HG02885 (cell line): Measurements from ENCODE around the gene MAT2A.
"Not testable (repeated sequence)": the region's sequence is repeated elsewhere in the genome, so short reads cannot be mapped to it uniquely, and the experiment has no call there.

Experiments
- ATAC-seq: cut with Tn5 transposase; IDR thresholded peaks from one replicate; pipeline ENCODE4 v1.9.1; 2021; ENCODE audit warnings: mild to moderate bottlenecking; ENCODE audit not compliant: unreplicated experiment, poor library complexity

MAT2A gene

GRCh38 chr2:85545780-85546240 lies 6.8 kb downstream of the MAT2A start:
- ATAC-seq: no peak

DNA sequence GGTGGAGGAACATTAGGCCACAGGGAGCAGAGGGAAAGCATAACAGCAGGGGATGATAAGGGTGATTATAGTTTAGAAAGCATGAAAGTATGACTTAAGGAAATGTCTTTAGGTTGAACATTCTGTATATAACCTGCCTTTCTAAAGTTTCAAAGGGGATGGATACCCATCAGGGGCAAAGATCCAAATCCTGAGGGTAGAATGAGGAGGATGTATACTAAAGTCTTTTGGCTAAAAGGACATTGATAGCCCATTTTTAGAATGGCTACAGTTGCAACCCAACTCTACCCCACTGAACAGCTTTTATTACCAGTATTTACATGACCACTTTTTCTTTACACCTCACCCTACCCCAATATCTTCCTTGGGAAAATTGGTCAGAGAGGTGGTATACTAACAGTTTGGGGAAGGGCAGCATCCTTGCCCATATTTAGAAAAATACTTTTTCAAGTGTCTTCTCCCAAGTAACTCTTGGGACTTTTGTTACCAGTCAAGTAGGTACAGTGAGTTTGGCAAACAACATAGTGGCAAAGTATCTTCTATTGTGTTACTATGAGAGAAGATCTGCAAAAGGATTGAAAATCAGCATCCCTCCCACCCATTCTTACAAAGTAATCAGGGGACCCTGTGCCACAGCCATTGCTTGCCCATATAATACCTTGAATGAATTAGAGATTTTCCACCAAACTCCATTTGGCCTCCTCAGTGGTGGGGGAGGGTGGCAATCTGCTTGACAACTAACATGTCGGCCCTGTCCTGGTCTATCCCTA lies 8.3 kb downstream of the MAT2A start:
- ATAC-seq: no peak

DNA sequence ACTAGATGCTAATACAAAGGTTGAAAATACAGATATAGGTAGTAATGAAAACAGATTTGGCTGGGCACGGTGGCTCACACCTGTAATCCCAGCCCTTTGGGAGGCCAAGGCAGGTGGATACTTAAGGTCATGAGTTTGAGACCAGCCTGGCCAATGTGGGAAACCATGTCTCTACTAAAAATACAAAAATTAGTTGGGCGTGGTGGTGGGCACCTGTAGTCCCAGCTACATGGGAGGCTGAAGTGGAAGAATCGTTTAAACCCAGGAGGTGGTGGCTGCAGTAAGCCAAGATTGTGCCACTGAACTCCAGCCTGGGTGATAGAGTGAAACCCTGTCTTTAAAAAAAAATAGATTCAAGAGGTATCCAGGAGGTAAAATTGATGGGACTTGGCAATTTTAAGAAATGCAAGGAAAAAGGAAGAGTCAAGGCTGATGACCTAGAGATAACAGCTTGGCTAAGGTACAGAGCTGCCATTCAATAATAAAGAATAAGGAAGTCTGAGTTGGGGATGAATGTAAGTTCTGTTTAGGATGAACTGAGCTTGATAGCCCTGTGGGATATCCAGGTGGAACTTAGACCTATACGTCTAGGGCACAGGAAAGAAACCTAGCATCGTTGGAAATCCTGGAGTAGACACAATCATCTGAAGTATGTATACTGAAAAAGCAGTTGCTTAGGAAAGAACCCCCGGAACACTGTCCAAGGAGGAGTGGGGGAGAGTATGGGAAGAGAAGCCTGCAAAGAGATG lies 9.1 kb downstream of the MAT2A start:
- no peak for ATAC-seq

GRCh38 chr2:85548608-85548900 lies 9.6 kb downstream of the MAT2A start:
- no peak for ATAC-seq

DNA sequence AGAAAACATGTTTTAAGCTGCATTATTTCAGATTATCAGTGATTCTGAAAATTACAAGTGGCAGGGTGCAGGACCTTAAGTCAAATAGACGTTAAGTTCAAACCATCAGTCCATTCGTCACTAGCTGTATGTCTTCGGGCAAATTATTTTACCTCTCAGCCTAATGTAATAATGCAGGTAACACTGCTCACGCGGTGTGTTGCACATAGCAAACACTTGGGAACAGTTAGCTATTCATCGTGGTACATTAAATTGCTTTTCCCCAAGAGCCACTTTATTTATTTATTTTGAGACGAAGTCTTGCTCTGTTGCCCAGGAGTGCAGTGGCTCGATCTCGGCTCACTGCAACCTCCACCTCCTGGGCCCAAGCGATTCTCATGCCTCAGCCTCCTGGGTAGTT lies 10.1 kb downstream of the MAT2A start:
- no peak for ATAC-seq

GRCh38 chr2:85549826-85550225 lies 10.9 kb downstream of the MAT2A start:
- no peak for ATAC-seq

DNA sequence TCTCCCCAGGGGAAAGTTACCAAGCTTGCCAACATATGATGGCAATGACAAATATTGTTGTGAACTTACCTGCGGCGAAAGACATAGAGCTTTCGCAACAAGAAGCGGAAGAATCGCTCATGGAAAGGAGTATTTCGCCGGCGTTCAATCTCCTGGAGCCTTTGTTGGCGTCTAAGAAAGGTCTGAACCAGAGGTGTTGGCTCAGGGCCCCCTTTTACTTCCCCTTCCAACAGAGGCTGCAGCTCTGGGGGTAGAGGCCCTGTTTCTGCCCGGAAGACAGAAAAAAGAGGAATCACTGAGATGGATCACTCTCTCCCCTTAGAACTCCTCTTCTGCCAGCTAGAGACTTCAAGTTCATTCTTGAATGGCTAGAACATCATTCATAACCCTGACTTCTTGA lies 11.5 kb downstream of the MAT2A start:
- no peak for ATAC-seq

GRCh38 chr2:85551698-85552678 lies 13.0 kb downstream of the MAT2A start:
- ATAC-seq: peak; percentile 80

GRCh38 chr2:85553184-85553583 lies 14.2 kb downstream of the MAT2A start:
- no peak for ATAC-seq

DNA sequence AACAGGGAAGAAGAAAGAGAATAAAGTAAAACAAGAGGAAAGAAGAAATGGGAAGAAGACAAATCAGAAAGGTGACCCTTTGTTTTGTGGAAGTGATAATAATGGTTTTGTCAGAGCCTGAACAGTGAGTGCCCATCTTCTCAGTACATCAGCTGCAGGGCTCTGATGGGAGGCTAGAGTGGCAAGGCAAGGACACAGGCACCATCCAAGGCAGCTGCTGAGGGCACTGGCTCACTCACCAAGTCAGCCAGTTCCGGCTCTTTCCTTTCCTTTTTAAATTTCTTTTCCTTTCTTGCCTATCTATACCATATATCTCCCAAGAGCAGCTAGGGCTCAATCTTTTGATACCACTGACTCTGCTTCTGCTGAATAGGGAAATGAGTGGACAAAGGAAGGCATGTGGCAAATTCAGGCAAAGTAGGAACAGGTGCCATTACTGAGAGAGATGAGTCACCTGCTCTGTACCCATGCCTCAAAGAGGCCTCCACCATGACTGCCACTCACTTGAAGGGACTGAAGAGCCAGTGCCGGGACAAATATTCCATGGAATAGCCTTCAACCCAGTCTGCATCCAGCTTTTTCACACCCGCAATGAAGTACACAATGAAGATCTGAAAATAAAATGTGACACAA lies 16.1 kb downstream of the MAT2A start:
- no peak for ATAC-seq

- ATAC-seq: no peak
These were observed 18.2 kb downstream of the MAT2A start for GRCh38 chr2:85557130-85557529.

GRCh38 chr2:85558160-85558559 lies 19.2 kb downstream of the MAT2A start:
- ATAC-seq: no peak

DNA sequence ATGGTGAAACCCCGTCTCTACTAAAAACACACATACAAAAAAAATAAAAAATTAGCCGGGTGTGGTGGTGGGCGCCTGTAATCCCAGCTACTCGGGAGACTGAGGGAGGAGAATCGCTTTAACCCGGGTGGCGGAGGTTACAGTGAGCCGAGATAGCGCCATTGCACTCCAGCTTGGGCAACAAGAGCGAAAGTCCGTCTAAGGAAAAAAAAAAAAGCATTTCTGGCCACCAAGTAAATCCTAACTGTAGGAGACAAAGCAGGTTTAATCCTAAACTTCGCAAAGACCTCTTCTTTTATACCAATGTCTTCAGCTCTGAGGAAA lies 21.4 kb downstream of the MAT2A start:
- ATAC-seq: not testable (repeated sequence)

DNA sequence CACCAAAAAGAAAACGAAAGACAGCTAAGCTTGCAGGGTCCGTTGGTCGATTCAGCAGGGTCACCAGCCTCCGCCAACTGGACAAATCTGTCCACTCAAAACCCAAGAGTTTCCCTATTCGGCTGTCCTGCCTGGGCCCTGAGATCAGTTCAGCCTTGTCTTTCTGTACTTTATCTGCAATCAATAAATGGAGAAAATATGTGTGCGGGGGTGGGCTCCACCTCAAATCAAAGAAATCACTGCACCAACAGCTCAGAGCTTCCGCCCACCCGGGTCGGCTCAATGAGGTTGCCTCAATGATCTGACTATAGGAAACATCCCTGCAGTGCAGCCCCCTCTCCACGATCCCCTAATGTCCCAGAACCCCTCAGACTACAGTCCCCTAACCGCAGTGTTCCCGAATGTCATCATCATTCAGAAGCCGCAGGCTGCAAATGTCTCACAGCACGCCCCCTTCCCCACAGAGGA lies 21.9 kb downstream of the MAT2A start:
- ATAC-seq: peak; percentile 19

DNA sequence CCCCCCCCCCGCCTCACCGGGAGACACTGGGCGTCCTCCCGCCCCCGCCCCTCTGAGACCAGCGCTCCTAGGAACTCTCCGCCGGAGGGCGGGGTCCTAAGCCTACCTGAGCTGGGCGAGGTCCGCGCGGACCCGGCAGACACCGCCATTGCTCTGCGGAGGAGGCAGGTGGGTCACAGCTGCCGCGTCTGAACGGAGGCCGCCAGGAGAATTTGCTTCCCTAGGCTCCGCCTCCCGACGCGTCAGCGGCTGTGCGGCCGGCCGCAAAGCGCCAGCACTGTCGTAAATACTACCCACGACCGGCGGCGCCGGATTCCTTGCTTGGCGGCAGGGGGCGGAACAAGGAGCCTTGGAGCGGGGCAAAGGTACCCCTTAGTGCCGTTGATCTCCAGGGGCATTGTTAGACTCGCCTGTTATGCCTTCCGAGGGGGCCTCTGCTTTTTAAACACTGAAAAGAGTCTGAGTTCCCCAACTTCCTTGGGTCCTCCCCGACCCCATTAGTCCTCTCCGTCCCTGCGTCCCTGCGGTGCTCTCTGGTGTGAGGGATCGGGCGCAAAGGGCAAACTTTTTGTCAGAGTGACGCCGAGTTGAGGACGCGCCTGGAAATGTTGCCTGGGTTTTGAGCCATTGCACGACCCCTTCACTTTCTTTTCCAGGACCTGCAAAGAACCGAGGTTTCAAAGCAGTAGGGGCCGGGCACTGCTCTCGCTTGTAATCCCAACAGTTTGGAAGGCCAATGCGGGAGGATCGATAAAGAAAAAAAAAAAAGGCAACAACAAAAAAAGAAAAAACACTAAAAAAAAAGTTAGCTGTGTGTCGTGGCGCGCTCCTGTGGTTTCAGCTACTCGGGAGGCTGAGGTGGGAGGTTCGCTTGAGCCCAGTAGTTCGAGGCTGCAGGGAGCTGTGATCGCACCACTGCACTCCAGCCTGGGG lies 22.6 kb downstream of the MAT2A start, which contains the start of gene GGCX:
GGCX (minus strand) TSS at position 214 of the 933 bp plus-strand sequence; CDS start at position 149, 65 bp downstream.
- ATAC-seq: peak; percentile 94

GRCh38 chr2:85564144-85564563 lies 25.2 kb downstream of the MAT2A start:
- ATAC-seq: peak; percentile 44

DNA sequence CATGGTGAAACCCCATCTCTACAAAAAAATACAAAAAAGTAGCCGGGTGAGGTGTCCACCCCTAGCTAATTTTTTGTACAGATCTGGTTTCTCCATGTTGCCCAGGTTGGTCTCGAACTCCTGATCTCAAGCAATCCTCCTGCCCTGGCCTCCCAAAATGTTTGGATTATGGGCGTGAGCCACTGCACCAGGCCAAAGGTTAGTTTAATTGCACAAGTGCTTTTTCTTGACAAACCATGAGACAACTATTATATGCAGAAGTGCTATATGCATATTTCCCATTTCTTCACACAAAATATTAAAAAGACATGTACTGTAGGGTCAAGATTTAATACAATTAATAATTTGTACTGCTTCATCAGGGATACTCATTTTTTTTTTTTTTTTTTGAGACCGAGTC lies 27.3 kb downstream of the MAT2A start:
- ATAC-seq: no peak

- ATAC-seq: no peak
These were observed 36.8 kb downstream of the MAT2A start for GRCh38 chr2:85575739-85576138.

GRCh38 chr2:85577063-85577385 lies 38.1 kb downstream of the MAT2A start:
- ATAC-seq: no peak
